HL-60 (cell line): Measurements from ENCODE around the gene THUMPD2.

ENCODE experiments used
- GABPA ChIP-seq: IDR thresholded peaks from 2 replicates; pipeline ENCODE4 v1.6.1; 2012; ENCODE audit warnings: low read depth
- POLR2AphosphoS5 ChIP-seq: IDR thresholded peaks from 2 replicates; pipeline ENCODE4 v1.6.1; 2012; ENCODE audit warnings: low read depth
- SPI1 ChIP-seq: IDR thresholded peaks from 2 replicates; pipeline ENCODE4 v1.6.1; 2012; ENCODE audit warnings: low read depth, mild to moderate bottlenecking, borderline replicate concordance
- TF ChIP-seq, protein P1 (sequence below): IDR thresholded peaks from one replicate; pipeline ENCODE4 v1.5.1; 2011; ENCODE audit warnings: low read length, control low read depth, inconsistent platforms; ENCODE audit not compliant: insufficient read depth
- TF ChIP-seq, protein P2 (sequence below): IDR thresholded peaks from 2 replicates; pipeline ENCODE4 v1.6.1; 2012; ENCODE audit warnings: low read depth; ENCODE audit not compliant: insufficient replicate concordance

DNA sequence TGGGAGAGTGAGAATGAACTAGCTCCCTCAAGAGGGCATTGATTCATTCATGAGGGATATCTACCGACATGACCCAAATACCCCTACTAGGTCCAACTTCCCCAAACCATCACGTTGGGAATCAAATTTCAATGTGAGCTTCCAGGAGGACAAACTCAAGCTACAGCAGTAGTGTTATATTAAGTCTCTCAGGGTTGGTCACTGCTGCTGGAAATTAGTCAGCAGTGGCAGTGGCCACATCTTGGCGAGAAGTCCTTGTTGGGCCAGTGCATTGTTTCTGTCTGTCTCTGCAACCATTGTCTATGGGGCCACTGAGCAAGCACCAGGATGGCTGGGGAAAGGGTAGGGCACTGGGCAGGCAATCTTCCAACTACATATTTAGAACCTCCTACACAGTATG is 47.5 kb downstream of the THUMPD2 start:
- TF ChIP-seq GABPA: no peak
- no peak for TF ChIP-seq POLR2AphosphoS5
- TF ChIP-seq, protein P1, sequence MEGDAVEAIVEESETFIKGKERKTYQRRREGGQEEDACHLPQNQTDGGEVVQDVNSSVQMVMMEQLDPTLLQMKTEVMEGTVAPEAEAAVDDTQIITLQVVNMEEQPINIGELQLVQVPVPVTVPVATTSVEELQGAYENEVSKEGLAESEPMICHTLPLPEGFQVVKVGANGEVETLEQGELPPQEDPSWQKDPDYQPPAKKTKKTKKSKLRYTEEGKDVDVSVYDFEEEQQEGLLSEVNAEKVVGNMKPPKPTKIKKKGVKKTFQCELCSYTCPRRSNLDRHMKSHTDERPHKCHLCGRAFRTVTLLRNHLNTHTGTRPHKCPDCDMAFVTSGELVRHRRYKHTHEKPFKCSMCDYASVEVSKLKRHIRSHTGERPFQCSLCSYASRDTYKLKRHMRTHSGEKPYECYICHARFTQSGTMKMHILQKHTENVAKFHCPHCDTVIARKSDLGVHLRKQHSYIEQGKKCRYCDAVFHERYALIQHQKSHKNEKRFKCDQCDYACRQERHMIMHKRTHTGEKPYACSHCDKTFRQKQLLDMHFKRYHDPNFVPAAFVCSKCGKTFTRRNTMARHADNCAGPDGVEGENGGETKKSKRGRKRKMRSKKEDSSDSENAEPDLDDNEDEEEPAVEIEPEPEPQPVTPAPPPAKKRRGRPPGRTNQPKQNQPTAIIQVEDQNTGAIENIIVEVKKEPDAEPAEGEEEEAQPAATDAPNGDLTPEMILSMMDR: no peak
- TF ChIP-seq, protein P2, sequence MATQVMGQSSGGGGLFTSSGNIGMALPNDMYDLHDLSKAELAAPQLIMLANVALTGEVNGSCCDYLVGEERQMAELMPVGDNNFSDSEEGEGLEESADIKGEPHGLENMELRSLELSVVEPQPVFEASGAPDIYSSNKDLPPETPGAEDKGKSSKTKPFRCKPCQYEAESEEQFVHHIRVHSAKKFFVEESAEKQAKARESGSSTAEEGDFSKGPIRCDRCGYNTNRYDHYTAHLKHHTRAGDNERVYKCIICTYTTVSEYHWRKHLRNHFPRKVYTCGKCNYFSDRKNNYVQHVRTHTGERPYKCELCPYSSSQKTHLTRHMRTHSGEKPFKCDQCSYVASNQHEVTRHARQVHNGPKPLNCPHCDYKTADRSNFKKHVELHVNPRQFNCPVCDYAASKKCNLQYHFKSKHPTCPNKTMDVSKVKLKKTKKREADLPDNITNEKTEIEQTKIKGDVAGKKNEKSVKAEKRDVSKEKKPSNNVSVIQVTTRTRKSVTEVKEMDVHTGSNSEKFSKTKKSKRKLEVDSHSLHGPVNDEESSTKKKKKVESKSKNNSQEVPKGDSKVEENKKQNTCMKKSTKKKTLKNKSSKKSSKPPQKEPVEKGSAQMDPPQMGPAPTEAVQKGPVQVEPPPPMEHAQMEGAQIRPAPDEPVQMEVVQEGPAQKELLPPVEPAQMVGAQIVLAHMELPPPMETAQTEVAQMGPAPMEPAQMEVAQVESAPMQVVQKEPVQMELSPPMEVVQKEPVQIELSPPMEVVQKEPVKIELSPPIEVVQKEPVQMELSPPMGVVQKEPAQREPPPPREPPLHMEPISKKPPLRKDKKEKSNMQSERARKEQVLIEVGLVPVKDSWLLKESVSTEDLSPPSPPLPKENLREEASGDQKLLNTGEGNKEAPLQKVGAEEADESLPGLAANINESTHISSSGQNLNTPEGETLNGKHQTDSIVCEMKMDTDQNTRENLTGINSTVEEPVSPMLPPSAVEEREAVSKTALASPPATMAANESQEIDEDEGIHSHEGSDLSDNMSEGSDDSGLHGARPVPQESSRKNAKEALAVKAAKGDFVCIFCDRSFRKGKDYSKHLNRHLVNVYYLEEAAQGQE: no peak
- no peak for TF ChIP-seq SPI1
